Lower leg skin (tissue), 3 donors: Measurements from ENCODE around the gene CHKA.

Experiments used
- POLR2A ChIP-seq, 2 donors: fragments of 450-650 bp; IDR thresholded peaks; one replicate each; pipeline ENCODE4 v1.6.1; 2016 to 2017; ENCODE audit warnings: antibody characterized with exemption in 2 of 2, mild to moderate bottlenecking in 1 of 2, moderate library complexity in 1 of 2
- TF ChIP-seq, protein P1 (sequence below), 3 donors: fragments of 450-650 bp; IDR thresholded peaks; one replicate each; pipeline ENCODE4 v1.5.1; 2016; ENCODE audit warnings: antibody characterized with exemption in 3 of 3, mild to moderate bottlenecking in 3 of 3, moderate library complexity in 2 of 3

DNA sequence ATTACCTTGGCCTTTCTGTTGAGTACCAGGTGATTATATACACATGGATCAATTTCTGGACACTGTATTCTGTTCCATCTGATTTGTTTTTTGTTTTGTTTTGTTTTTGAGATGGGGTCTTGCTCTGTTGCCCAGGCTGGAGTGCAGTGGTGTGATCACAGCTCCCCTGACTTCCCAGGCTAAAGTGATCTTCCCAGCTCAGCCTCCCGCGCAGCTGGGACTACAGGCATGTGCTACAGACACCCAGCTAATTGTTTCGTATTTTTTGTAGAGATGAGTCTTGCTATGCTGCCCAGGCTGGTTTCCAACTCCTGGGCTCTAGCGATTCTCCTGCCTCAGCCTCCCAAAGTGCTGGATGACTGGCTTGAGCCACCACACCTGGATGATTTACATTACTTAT lies 63.4 kb downstream of the CHKA start:
- TF ChIP-seq, protein P1, sequence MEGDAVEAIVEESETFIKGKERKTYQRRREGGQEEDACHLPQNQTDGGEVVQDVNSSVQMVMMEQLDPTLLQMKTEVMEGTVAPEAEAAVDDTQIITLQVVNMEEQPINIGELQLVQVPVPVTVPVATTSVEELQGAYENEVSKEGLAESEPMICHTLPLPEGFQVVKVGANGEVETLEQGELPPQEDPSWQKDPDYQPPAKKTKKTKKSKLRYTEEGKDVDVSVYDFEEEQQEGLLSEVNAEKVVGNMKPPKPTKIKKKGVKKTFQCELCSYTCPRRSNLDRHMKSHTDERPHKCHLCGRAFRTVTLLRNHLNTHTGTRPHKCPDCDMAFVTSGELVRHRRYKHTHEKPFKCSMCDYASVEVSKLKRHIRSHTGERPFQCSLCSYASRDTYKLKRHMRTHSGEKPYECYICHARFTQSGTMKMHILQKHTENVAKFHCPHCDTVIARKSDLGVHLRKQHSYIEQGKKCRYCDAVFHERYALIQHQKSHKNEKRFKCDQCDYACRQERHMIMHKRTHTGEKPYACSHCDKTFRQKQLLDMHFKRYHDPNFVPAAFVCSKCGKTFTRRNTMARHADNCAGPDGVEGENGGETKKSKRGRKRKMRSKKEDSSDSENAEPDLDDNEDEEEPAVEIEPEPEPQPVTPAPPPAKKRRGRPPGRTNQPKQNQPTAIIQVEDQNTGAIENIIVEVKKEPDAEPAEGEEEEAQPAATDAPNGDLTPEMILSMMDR (IDR thresholded peaks at IDR 0.05), result no peak
- TF ChIP-seq POLR2A (IDR thresholded peaks at IDR 0.05), result no peak
